Bone marrow (tissue), 2 donors: ENCODE measurements around the gene MRPL17.

Experiments used
- DNase-seq, 2 donors: peaks; one replicate each; lab custom pipeline; 2025; lab: John Stamatoyannopoulos, UW

The MRPL17 gene

GRCh38 chr11:6682591-6682935 lies 577 bp downstream of the MRPL17 start:
- DNase-seq = no peak

- DNase-seq = no peak
Observed at GRCh38 chr11:6681949-6682348, 1.2 kb downstream of the MRPL17 start.

- no peak for DNase-seq
Observed at GRCh38 chr11:6681505-6681904, 1.6 kb downstream of the MRPL17 start.

- no peak for DNase-seq
Observed at GRCh38 chr11:6677018-6677417, 6.1 kb downstream of the MRPL17 start.

GRCh38 chr11:6674862-6675261 lies 8.3 kb downstream of the MRPL17 start:
- no peak for DNase-seq

- no peak for DNase-seq
Observed at GRCh38 chr11:6674219-6674597, 8.9 kb downstream of the MRPL17 start.

GRCh38 chr11:6673523-6674218 lies 9.5 kb downstream of the MRPL17 start:
- DNase-seq = no peak

- no peak for DNase-seq
Observed at GRCh38 chr11:6671991-6672390, 11.1 kb downstream of the MRPL17 start.

- DNase-seq = no peak
Observed at GRCh38 chr11:6670202-6670830, 12.8 kb downstream of the MRPL17 start.

GRCh38 chr11:6667733-6668374 lies 15.3 kb downstream of the MRPL17 start:
- DNase-seq = peak in 1 of 2 donors; percentile 35

- no peak for DNase-seq
Observed at GRCh38 chr11:6666302-6667183, 16.6 kb downstream of the MRPL17 start.

GRCh38 chr11:6664551-6664950 lies 18.6 kb downstream of the MRPL17 start:
- no peak for DNase-seq

GRCh38 chr11:6663794-6664469 lies 19.2 kb downstream of the MRPL17 start:
- no peak for DNase-seq

GRCh38 chr11:6660712-6661111 lies 22.4 kb downstream of the MRPL17 start:
- DNase-seq = no peak

- DNase-seq = no peak
Observed at GRCh38 chr11:6658647-6659046, 24.5 kb downstream of the MRPL17 start.

- no peak for DNase-seq
Observed at GRCh38 chr11:6657346-6657745, 25.8 kb downstream of the MRPL17 start.

- DNase-seq = no peak
Observed at GRCh38 chr11:6656936-6657335, 26.2 kb downstream of the MRPL17 start.

- no peak for DNase-seq
Observed at GRCh38 chr11:6656584-6656915, 26.6 kb downstream of the MRPL17 start.

GRCh38 chr11:6655790-6656583 lies 27.2 kb downstream of the MRPL17 start, which contains the start of gene DCHS1:
DCHS1 (minus strand) TSS chr11:6655809; CDS start chr11:6641613, 14,196 bp downstream.
- DNase-seq = no peak

- no peak for DNase-seq
Observed at GRCh38 chr11:6655020-6655789, 27.9 kb downstream of the MRPL17 start.
